PC-9 (cell line): ENCODE measurements around the gene MOB3B. TPM values are rescaled to one million over a fixed set of nuclear protein-coding genes. Genes with fewer than 3 reads are reported as not detected.
A peak's percentile ranks its signal among the peaks of the same experiment; 100 is the strongest.

Source experiments
- BruUV-seq: library from RNA; stranded (reverse); fragments of 400-500 nt; replicated peaks from 2 replicates; lab custom pipeline; 2021; lab: Mats Ljungman, UMichigan
- CTCF ChIA-PET: fragments of 300-600 bp; sonication (Branson Sonifier 250); formaldehyde crosslinking; loops from one replicate; lab custom pipeline; 2022; ENCODE audit warnings: antibody characterized with exemption; lab: Charles Lee
- POLR2A ChIA-PET: fragments of 300-600 bp; sonication (Branson Sonifier 250); formaldehyde crosslinking; loops from one replicate; lab custom pipeline; 2022; ENCODE audit warnings: antibody characterized with exemption; ENCODE audit not compliant: unreplicated experiment; lab: Charles Lee
- DNase-seq, 2 experiments: peaks; one replicate each; pipeline versions ENCODE4 v3.0.0 to v3.0.0-alpha.2; 2015 to 2022; ENCODE audit warnings: mixed read lengths in 1 of 2
- H2AFZ ChIP-seq: fragments of 200-600 bp; sonication (generic); 2 replicates; pipeline ENCODE4 v1.8.1; 2017; ENCODE audit warnings: antibody characterized with exemption
- H3F3A ChIP-seq: fragments of 200-600 bp; sonication (generic); 2 replicates; pipeline ENCODE4 v1.8.1; 2017; ENCODE audit warnings: antibody characterized with exemption, mild to moderate bottlenecking, low read depth; ENCODE audit not compliant: insufficient read depth
- H3K27ac ChIP-seq: fragments of 200-600 bp; sonication (generic); 2 replicates; pipeline ENCODE4 v1.6.1; 2016; ENCODE audit warnings: mixed run types
- H3K27me3 ChIP-seq: fragments of 200-600 bp; sonication (generic); 2 replicates; pipeline ENCODE4 v1.6.1; 2016; ENCODE audit warnings: low read depth, mixed run types; ENCODE audit not compliant: insufficient read depth
- H3K36me3 ChIP-seq: fragments of 200-600 bp; sonication (generic); 2 replicates; pipeline ENCODE4 v1.6.1; 2016; ENCODE audit warnings: low read depth, mixed run types
- H3K4me1 ChIP-seq: fragments of 200-600 bp; sonication (generic); replicated peaks from 2 replicates; pipeline ENCODE4 v1.6.1; 2016; ENCODE audit warnings: mixed run types; ENCODE audit not compliant: insufficient read depth
- H3K4me2 ChIP-seq: fragments of 200-600 bp; sonication (generic); 2 replicates; pipeline ENCODE4 v1.6.1; 2017; ENCODE audit warnings: mixed run types
- H3K4me3 ChIP-seq: fragments of 200-600 bp; sonication (generic); 2 replicates; pipeline ENCODE4 v1.6.1; 2016; ENCODE audit warnings: mixed run types
- H3K79me2 ChIP-seq: fragments of 200-600 bp; sonication (generic); 2 replicates; pipeline ENCODE4 v1.6.1; 2017; ENCODE audit warnings: low read depth, mixed run types
- H3K9me2 ChIP-seq: fragments of 200-600 bp; sonication (generic); 2 replicates; pipeline ENCODE4 v1.8.1; 2017; ENCODE audit warnings: mild to moderate bottlenecking; ENCODE audit not compliant: insufficient read depth
- H3K9me3 ChIP-seq: fragments of 200-600 bp; sonication (generic); 2 replicates; pipeline ENCODE4 v1.8.1; 2016; ENCODE audit warnings: low read depth; ENCODE audit not compliant: insufficient read depth
- H4K20me1 ChIP-seq: fragments of 200-600 bp; sonication (generic); 2 replicates; pipeline ENCODE4 v1.8.1; 2017; ENCODE audit not compliant: insufficient read depth
- EZH2 ChIP-seq: fragments of 200-600 bp; sonication (generic); IDR thresholded peaks from 2 replicates; pipeline ENCODE4 v1.8.0; 2017; ENCODE audit warnings: antibody characterized with exemption, low read depth
- intact Hi-C: fragments of 100-400 bp; cut with micrococcal nuclease; formaldehyde crosslinking; loops from one replicate; pipeline ENCODE4 v1.10.0; 2022; ENCODE audit not compliant: unreplicated experiment
- total RNA-seq: library from RNA; stranded (reverse); gene quantifications from 2 replicates; pipeline ENCODE4 v1.2.3, GENCODE V29; 2021
- TF ChIP-seq, protein P1 (sequence below): fragments of 200-600 bp; sonication (generic); conservative IDR thresholded peaks from 2 replicates; pipeline ENCODE4 v1.6.1; 2017; ENCODE audit warnings: mixed run types, antibody characterized with exemption, mild to moderate bottlenecking, moderate library complexity

Gene MOB3B
- total RNA-seq, 1 experiment from 2014 or later: 4.4 TPM

DNA sequence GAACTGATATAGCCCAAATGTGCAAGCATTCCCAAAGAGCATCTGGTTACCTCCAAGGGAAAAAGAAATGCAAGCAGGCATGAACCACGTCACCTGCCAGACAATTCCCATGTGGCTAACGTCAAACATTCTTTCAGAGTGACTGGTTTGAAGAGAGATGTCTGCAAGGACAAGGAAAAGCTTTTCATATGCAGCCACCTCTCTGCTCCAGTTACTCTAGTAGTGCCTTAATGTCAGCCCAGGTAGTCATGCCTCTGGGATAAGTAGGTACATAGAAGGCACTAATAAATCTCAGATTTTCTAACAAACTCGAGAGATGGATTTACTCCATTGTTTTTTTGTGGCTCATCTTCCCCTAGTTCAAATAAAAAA, 102.4 kb downstream of the MOB3B start:
- peak; percentile 55 to 78 for DNase-seq
- Histone ChIP-seq H3K27me3 (no peaks in the 10 kb centered on the region), H3K9me2 (no peaks in the 10 kb centered on the region), H3K4me3 (no peak overlapping the region), H3F3A (0 out of 2 replicates have a peak, but pooled peaks cover 5% of the 10 kb centered on the region), H3K9me3 (no peaks in the 10 kb centered on the region), H3K36me3 (no peaks in the 10 kb centered on the region), H3K4me1 (peaks cover 44% of the 10 kb centered on the region), H3K27ac (peak overlapping the region; percentile 47), H2AFZ (no peak overlapping the region), H4K20me1 (no peaks in the 10 kb centered on the region), H3K79me2 (no peaks in the 10 kb centered on the region), H3K4me2 (peak overlapping the region; percentile 50; the same call in 1 of the 2 replicates)
- CTCF ChIA-PET: no interaction called here
- TF ChIP-seq EZH2: no peak
- no TSS peak for BruUV-seq
- POLR2A ChIA-PET: no interaction called here
- intact Hi-C loops: loop anchor here (2.0 to 10.0 kb wide), 3 partner anchors 52 to 102 kb away; partner anchors contain the start of gene MOB3B

DNA sequence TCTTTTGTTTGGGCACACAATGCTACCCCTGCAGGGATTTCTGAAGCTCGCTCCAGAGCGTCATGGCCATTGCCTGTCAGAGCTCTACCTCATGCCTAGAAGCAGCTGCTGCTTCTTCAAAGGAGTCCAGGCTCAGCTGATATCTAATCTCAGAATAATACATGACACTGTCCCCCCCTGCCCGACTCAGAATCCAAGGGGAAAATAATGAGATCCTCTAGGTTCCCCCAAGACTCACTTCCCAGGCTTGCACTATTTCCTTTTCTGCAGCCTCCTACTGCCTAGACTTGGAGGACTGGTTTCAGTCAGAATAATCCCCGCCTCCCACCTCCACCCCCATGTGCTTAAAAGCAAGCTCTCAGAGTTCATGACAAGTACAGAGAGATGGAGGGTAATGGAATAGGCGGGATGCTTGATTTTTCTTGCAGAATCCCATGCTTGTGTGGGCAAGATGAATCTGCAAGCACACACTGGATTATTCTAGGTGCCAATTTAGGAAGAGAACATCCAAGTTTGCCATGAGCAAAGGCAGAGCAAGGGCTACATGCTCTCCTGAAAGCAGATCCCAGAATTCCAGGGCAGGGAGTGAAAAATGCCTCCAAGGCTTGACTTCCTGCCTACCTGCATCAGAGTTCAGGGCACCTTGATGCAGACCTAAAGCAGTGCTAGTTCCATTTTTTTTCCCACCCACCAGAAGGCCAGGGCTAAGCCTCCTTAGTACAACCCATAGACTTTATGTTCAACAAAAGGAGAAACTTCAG, 102.9 kb downstream of the MOB3B start:
- intact Hi-C loops: loop anchor here (2.0 to 10.0 kb wide), 3 partner anchors 52 to 102 kb away; partner anchors contain the start of gene MOB3B
- no peaks in the 10 kb centered on the region for H3K36me3 ChIP-seq
- no peaks in the 10 kb centered on the region for H3K27me3 ChIP-seq
- H3K9me2 ChIP-seq: no peaks in the 10 kb centered on the region
- H3F3A ChIP-seq: 0 out of 2 replicates have a peak, but pooled peaks cover 5% of the 10 kb centered on the region
- no peak overlapping the region for H3K4me3 ChIP-seq
- ChIA-PET POLR2A (no interaction called here), CTCF (no interaction called here)
- BruUV-seq: TSS peak; percentile 30
- H3K27ac ChIP-seq: peak overlapping the region; percentile 36
- H4K20me1 ChIP-seq: no peaks in the 10 kb centered on the region
- no peak overlapping the region for H2AFZ ChIP-seq
- DNase-seq: peak in 1 of 2 experiments; percentile 31
- peaks cover 41% of the 10 kb centered on the region for H3K4me1 ChIP-seq
- H3K9me3 ChIP-seq: no peaks in the 10 kb centered on the region
- H3K79me2 ChIP-seq: no peaks in the 10 kb centered on the region
- TF ChIP-seq, protein P1, sequence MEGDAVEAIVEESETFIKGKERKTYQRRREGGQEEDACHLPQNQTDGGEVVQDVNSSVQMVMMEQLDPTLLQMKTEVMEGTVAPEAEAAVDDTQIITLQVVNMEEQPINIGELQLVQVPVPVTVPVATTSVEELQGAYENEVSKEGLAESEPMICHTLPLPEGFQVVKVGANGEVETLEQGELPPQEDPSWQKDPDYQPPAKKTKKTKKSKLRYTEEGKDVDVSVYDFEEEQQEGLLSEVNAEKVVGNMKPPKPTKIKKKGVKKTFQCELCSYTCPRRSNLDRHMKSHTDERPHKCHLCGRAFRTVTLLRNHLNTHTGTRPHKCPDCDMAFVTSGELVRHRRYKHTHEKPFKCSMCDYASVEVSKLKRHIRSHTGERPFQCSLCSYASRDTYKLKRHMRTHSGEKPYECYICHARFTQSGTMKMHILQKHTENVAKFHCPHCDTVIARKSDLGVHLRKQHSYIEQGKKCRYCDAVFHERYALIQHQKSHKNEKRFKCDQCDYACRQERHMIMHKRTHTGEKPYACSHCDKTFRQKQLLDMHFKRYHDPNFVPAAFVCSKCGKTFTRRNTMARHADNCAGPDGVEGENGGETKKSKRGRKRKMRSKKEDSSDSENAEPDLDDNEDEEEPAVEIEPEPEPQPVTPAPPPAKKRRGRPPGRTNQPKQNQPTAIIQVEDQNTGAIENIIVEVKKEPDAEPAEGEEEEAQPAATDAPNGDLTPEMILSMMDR: no peak
- no peak for TF ChIP-seq EZH2
- peak overlapping the region; percentile 50 for H3K4me2 ChIP-seq

DNA sequence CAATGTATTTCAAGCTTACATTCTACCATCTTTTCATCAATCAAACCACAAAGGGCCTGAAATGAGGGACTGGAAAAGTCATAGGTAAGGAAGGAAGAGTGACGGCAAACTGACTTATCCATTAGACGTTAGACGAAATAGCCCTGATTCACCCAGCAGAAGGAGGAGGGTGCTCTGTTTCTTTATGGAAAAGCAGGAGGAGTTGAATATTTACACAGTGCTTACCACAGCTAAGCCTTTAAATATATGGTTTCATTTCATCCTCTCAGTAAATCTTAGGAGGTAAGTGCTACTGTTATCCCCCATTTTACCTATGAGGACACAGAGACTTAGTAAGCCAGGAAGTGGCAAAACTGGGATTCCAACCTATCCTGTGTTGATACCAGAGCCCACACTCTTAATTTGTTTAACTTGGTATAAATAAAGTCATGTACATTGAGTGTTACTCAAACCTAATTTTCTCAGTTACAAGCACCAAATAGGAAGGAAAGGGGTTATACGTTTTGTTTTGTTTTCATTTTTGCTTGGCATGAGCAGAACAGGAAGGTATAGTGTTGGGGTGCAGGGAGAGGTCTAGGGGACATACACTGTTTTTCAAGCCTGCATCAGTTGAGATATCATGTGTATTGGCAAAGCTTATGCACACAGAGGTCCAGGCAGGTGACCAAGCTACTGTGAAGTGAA, 103.6 kb downstream of the MOB3B start:
- Histone ChIP-seq H3K9me2 (no peaks in the 10 kb centered on the region), H3K4me1 (peaks cover 33% of the 10 kb centered on the region), H3F3A (no peaks in the 10 kb centered on the region), H3K27me3 (no peaks in the 10 kb centered on the region), H3K27ac (peak overlapping the region; percentile 36; the same call in 1 of the 2 replicates), H3K79me2 (no peaks in the 10 kb centered on the region), H3K9me3 (no peaks in the 10 kb centered on the region), H2AFZ (no peak overlapping the region), H4K20me1 (no peaks in the 10 kb centered on the region), H3K36me3 (no peaks in the 10 kb centered on the region), H3K4me3 (no peak overlapping the region), H3K4me2 (peak overlapping the region; percentile 50; the same call in 1 of the 2 replicates)
- intact Hi-C loops: loop anchor here (2.0 to 10.0 kb wide), 3 partner anchors 51 to 103 kb away; partner anchors contain the start of gene MOB3B
- BruUV-seq: no TSS peak
- DNase-seq: no peak
- CTCF ChIA-PET: no interaction called here
- POLR2A ChIA-PET: no interaction called here
- TF ChIP-seq EZH2: no peak
- TF ChIP-seq, protein P1: no peak
